HG02678 (cell line): ENCODE measurements around the gene PCCA.
"Not testable (repeated sequence)": the region's sequence is repeated elsewhere in the genome, so short reads cannot be mapped to it uniquely, and the experiment has no call there.

Source experiments
- ATAC-seq: cut with Tn5 transposase; IDR thresholded peaks from one replicate; pipeline ENCODE4 v1.9.1; 2021; ENCODE audit warnings: mild to moderate bottlenecking, moderate library complexity; ENCODE audit not compliant: unreplicated experiment

PCCA gene

DNA sequence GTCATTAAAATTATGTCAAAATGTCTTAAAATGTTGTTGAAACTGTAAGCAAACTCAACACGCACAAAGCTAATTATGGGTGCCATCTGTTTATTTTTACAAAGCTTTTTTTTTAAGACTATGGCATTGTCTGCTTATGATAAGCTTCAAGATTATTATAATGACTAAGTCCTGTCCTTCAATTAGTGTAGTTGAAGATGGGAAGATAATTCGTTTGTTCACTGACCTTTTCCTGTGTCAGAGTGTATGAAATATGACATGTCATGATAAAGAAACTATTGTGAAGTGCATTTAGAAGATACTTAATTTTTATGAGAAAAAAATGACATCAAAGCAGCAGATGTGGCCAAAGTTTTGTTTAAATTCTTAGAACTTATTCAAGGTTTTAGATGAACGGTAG lies 211.3 kb downstream of the PCCA start:
- no peak for ATAC-seq

DNA sequence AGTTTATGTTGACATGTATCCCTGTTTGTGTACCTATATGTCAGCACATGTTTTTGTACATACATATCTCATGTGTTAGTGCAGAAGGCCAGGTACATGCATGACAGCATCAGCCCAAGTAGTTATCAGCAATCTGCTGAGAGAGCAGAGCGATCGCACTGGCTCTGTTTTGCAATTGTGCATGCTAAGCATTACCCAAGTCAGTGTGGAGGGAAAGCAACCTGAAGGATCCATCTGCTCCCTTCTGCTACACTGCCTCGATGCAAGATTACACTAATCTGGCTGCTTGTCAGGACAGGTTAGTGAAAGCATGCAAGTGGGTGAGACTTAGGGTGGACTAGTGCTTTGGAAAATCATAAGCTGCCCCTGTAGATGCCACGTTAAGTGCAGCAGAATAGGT lies 211.8 kb downstream of the PCCA start:
- no peak for ATAC-seq

- no peak for ATAC-seq
Observed at GRCh38 chr13:100301418-100301817, 212.5 kb downstream of the PCCA start.

- no peak for ATAC-seq
Observed at GRCh38 chr13:100302391-100302790, 213.5 kb downstream of the PCCA start.

GRCh38 chr13:100304229-100304628 lies 215.3 kb downstream of the PCCA start:
- ATAC-seq, result no peak

DNA sequence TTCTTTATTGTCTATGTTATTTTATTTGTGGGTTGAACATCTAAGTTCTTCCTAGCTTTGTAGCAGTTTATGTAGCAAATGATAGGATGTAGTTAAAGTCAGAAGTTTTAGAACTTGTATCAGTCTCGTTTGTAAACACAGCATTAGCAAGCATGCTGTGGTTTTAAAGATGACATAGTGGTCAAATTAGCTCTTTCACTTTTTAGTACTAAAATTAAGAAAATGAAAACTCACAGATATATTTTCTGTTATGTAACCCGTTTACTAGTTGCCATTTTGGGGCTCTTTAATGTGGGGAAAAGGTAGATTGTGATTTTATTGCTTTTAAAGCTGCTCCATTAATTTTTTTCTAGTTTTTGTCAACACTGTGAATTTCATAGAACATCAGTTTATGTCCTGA lies 216.5 kb downstream of the PCCA start:
- ATAC-seq, result no peak

DNA sequence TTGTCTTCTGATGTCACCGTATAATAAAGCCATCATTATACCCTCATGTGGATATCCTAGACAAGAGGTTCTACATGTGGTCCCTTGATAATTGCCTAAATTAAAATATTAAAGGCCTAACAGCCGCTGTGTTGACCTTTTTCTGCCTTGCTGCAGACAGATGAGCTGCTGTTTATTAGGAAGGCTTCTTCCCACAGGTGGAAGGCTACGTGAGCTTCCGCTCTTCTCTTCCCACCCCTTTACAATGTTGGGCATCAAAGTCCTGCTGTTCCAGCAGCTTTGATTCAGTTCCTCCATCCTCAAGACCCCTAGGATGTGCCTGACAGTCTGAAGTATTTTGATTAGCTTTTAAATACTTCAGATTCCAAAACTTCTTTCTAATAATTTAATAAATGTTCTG lies 217.1 kb downstream of the PCCA start:
- no peak for ATAC-seq

DNA sequence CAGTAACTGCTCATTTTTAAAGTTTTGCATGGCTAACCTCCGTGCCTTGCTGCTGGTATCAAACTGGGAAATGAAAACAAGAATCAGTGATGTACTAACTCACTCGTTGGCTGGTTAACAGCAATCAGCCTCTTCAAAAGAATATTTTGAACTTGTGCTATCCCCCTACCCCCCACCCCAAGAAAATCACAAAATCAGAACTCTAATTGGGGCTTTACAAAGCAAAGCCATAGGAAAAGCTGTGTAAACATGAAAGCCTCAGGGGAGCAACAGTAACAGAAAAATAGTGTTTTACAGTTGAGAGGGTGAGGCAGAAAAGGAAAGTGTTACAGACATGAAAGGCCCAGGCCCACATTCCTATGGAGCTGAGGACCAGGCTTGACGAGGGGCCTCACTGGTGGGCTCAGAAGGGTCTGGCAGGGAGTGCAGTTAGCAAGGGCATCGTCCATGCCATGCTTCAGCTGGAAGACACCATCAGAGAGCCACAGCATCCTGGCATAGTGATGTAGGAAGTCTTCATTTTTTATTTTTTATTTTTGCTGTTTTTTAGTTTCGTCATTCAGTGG lies 217.6 kb downstream of the PCCA start:
- ATAC-seq, result no peak

DNA sequence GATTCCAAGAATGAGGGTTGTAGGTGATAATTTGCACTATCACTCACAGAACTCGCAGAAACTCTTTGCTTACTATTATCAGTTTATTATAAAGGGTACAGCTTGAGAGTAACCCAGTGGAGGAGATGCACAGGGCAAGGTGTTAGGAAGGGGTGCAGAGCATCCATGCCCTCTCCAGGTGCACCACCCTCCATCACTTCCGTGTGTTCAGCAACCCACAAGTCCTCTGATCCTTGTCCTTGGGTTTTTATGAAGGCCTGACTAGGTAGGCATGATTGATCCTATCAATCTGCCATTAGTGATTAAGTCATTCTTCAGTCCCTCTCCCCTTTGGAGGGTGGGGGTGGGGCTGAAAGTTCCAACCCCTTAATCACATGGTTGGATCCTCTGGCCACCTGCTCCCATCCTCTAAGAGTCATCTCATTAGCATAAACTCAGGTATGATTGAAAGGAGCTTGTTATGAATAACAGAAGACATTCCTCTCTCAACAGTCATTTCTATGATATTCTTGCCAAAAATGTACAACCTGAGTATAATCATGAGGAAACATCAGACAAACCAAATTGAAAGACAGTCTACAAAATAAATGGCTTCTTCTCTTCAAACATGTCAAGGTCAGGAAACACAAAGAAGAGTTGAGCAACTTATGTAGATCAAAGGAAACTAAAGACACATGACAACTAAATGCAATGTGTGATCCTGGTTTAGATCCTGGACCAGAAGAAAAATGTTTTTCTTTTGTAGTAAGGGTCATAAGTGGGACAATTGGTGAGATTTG lies 225.4 kb downstream of the PCCA start:
- no peak for ATAC-seq

- no peak for ATAC-seq
Observed at GRCh38 chr13:100315522-100315921, 226.6 kb downstream of the PCCA start.

GRCh38 chr13:100318473-100318872 lies 229.6 kb downstream of the PCCA start:
- ATAC-seq, result not testable (repeated sequence)

DNA sequence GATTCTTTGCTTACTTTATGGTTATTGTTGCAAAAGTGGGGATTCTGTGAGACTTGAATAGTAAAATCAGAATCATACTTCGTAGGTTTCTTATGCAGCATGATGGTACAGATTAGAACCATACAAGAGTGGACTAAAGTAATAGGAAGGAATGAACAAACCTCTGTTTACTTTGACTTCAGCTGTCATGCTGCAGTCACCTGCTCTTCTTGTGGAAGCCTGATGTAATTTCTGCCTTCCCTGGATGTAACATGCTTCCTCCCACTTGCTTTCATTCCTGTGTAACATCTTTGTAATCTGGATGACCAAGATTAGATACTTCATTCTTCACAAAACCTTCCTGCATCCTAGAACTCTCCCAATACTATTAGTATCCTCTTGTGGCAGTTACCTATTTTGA lies 235.0 kb downstream of the PCCA start:
- no peak for ATAC-seq

GRCh38 chr13:100330662-100331061 lies 241.8 kb downstream of the PCCA start:
- no peak for ATAC-seq

GRCh38 chr13:100333141-100333540 lies 244.2 kb downstream of the PCCA start:
- ATAC-seq, result no peak

- ATAC-seq, result peak; percentile 97
Observed at GRCh38 chr13:100334214-100334613, 245.3 kb downstream of the PCCA start.

GRCh38 chr13:100336795-100337516 lies 248.1 kb downstream of the PCCA start:
- ATAC-seq, result no peak

GRCh38 chr13:100338275-100338674 lies 249.4 kb downstream of the PCCA start:
- no peak for ATAC-seq

GRCh38 chr13:100339411-100339940 lies 250.6 kb downstream of the PCCA start:
- ATAC-seq, result no peak

GRCh38 chr13:100340865-100341264 lies 252.0 kb downstream of the PCCA start:
- ATAC-seq, result no peak

DNA sequence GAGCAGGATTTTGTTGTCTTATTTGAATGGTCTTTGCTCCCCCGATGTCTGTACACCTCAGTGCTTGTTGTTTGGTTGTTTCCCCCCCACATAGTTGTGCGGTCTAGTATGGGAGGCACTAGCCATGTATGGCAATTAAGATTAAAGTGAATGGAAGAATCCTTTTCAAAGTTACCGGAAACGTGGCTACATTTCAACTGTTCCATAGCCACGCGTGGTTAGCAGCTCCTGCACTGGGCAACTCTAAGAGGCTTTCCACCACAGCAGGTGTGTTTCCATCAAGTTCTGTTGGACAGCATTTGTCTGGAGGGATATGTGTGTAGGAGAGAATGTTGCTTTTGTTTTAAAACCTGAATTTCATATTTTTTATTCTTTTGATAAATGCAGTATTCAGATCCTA lies 252.4 kb downstream of the PCCA start:
- no peak for ATAC-seq

DNA sequence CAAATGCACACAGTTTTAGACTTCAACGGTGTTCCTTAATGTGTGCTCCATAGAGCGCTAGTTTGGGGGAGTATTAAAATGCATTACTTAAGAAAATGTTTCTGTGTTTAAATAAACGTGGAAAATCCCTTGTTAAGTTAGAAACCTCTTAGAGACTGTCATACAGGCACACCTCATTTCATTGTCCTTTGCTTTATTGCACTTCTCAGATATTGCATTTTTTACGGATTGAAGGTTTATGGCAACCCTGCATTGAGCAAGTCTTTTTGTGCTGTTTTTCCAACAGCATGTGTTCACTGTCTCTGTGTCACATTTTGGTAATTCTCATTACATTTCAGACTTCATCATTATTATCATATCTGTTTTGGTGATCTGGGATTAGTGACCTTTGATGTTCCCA lies 255.7 kb downstream of the PCCA start:
- no peak for ATAC-seq

DNA sequence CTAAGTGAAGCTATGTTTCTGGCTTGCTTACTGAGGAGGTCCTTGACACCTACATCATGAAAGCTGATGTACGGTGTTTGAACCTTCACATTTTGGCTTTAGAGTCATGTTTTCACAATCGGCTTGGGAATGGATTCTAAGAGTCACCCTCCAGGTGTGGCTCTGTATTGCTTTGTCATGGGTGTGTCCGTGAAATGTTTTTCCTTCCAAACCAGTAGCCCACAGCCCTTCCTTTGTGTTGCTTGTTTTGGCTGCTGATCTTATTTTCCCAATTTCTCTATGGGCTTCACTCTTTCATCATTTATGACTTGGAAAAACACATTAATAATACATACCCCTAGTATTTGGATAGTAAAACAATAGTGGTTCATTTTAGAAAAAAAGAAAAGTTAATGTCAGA lies 259.1 kb downstream of the PCCA start:
- ATAC-seq, result no peak
